HEK293 (cell line): ENCODE data around the gene TPRN.

Experiments used
- CTCF ChIA-PET: fragments of 350-600 bp; formaldehyde crosslinking; extraction: SDS; loops from one replicate; lab custom pipeline; 2021; ENCODE audit warnings: antibody characterized with exemption; lab: Yijun Ruan, JAX
- POLR2A ChIA-PET: fragments of 300-600 bp; formaldehyde crosslinking; extraction: SDS; loops from one replicate; lab custom pipeline; 2020; ENCODE audit warnings: antibody characterized with exemption, inconsistent platforms; lab: Yijun Ruan, JAX
- H3K27ac ChIP-seq: fragments of 200-500 bp; sonication (Bioruptor generic); 2 replicates; pipeline ENCODE4 v1.5.1; 2014; ENCODE audit warnings: low read depth, low read length, control low read depth, inconsistent platforms; ENCODE audit errors: extremely low read depth
- H3K36me3 ChIP-seq, 2 experiments: fragments of 200-500 bp in 1 of 2; sonication (Bioruptor generic) in 1 of 2; 1 replicate in 1 of 2; 2 replicates in 1 of 2; pipeline ENCODE4 v1.5.1; 2014 to 2017; ENCODE audit warnings: inconsistent platforms in 2 of 2, low read length in 2 of 2; ENCODE audit not compliant: control insufficient read depth in 2 of 2, insufficient read depth in 1 of 2
- H3K4me1 ChIP-seq: fragments of 200-500 bp; sonication (Bioruptor generic); 2 replicates; pipeline ENCODE4 v1.5.1; 2014; ENCODE audit warnings: mild to moderate bottlenecking, low read length, inconsistent platforms; ENCODE audit not compliant: control insufficient read depth, insufficient read depth
- H3K4me3 ChIP-seq: 2 replicates; pipeline ENCODE4 v1.5.1; 2011; ENCODE audit warnings: low read depth, mild to moderate bottlenecking, control low read depth, low read length, moderate library complexity
- H3K9me3 ChIP-seq: fragments of 200-500 bp; sonication (Bioruptor generic); 2 replicates; pipeline ENCODE4 v1.5.1; 2014; ENCODE audit warnings: low read depth, low read length, inconsistent platforms; ENCODE audit not compliant: control insufficient read depth, insufficient read depth
- EGR2 ChIP-seq: fragments of 450-650 bp; formaldehyde crosslinking; IDR thresholded peaks from 2 replicates; pipeline ENCODE4 v1.5.1; 2016; ENCODE audit warnings: low read depth, missing biosample characterization, missing genetic modification characterization
- GLIS2 ChIP-seq: fragments of 450-650 bp; formaldehyde crosslinking; IDR thresholded peaks from 2 replicates; pipeline ENCODE4 v1.5.1; 2016; ENCODE audit warnings: missing biosample characterization, missing genetic modification characterization
- IKZF3 ChIP-seq: fragments of 450-650 bp; IDR thresholded peaks from 2 replicates; pipeline ENCODE4 v1.5.0; 2018; ENCODE audit warnings: missing biosample characterization, mild to moderate bottlenecking, missing genetic modification characterization, moderate library complexity
- KLF8 ChIP-seq: fragments of 450-650 bp; formaldehyde crosslinking; IDR thresholded peaks from 2 replicates; pipeline ENCODE4 v1.5.1; 2016; ENCODE audit warnings: missing biosample characterization, missing genetic modification characterization
- MYNN ChIP-seq: fragments of 450-650 bp; formaldehyde crosslinking; IDR thresholded peaks from 2 replicates; pipeline ENCODE4 v1.5.1; 2016; ENCODE audit warnings: missing biosample characterization, missing genetic modification characterization, borderline replicate concordance
- OVOL3 ChIP-seq: fragments of 450-650 bp; formaldehyde crosslinking; IDR thresholded peaks from 2 replicates; pipeline ENCODE4 v1.5.1; 2016; ENCODE audit warnings: missing biosample characterization, missing genetic modification characterization
- PRDM1 ChIP-seq: fragments of 450-650 bp; formaldehyde crosslinking; IDR thresholded peaks from 2 replicates; pipeline ENCODE4; 2016; ENCODE audit warnings: missing biosample characterization, missing genetic modification characterization
- SP3 ChIP-seq: fragments of 450-650 bp; formaldehyde crosslinking; IDR thresholded peaks from 2 replicates; pipeline ENCODE4 v1.5.1; 2016; ENCODE audit warnings: missing biosample characterization, missing genetic modification characterization
- SP7 ChIP-seq: fragments of 450-650 bp; formaldehyde crosslinking; IDR thresholded peaks from 2 replicates; pipeline ENCODE4 v1.5.1; 2016; ENCODE audit warnings: missing biosample characterization, missing genetic modification characterization
- YY2 ChIP-seq: fragments of 450-650 bp; formaldehyde crosslinking; IDR thresholded peaks from 2 replicates; pipeline ENCODE4 v1.5.1; 2016; ENCODE audit warnings: missing biosample characterization, missing genetic modification characterization
- ZFHX2 ChIP-seq: fragments of 450-650 bp; formaldehyde crosslinking; conservative IDR thresholded peaks from 2 replicates; pipeline ENCODE4 v1.5.1; 2016; ENCODE audit warnings: missing biosample characterization, missing genetic modification characterization
- ZIC2 ChIP-seq: fragments of 450-650 bp; formaldehyde crosslinking; IDR thresholded peaks from 2 replicates; pipeline ENCODE4 v1.5.1; 2016; ENCODE audit warnings: missing biosample characterization, missing genetic modification characterization
- ZNF121 ChIP-seq: fragments of 450-650 bp; formaldehyde crosslinking; IDR thresholded peaks from 2 replicates; pipeline ENCODE4 v1.5.1; 2016; ENCODE audit warnings: missing biosample characterization, missing genetic modification characterization
- ZNF16 ChIP-seq: fragments of 450-650 bp; formaldehyde crosslinking; IDR thresholded peaks from 2 replicates; pipeline ENCODE4 v1.5.1; 2016; ENCODE audit warnings: low read depth, missing biosample characterization, missing genetic modification characterization
- ZNF184 ChIP-seq: fragments of 450-650 bp; IDR thresholded peaks from 2 replicates; pipeline ENCODE4 v1.5.1; 2018; ENCODE audit warnings: missing biosample characterization, mild to moderate bottlenecking, missing genetic modification characterization
- ZNF202 ChIP-seq: fragments of 450-650 bp; formaldehyde crosslinking; IDR thresholded peaks from 2 replicates; pipeline ENCODE4 v1.5.1; 2016; ENCODE audit warnings: missing biosample characterization, missing genetic modification characterization, borderline replicate concordance
- ZNF223 ChIP-seq: fragments of 450-650 bp; formaldehyde crosslinking; IDR thresholded peaks from 2 replicates; pipeline ENCODE4 v1.5.1; 2016; ENCODE audit warnings: missing biosample characterization, missing genetic modification characterization
- ZNF239 ChIP-seq: fragments of 450-650 bp; formaldehyde crosslinking; IDR thresholded peaks from 2 replicates; pipeline ENCODE4 v1.5.1; 2016; ENCODE audit warnings: missing biosample characterization, missing genetic modification characterization
- ZNF48 ChIP-seq: fragments of 450-650 bp; formaldehyde crosslinking; IDR thresholded peaks from 2 replicates; pipeline ENCODE4 v1.5.1; 2016; ENCODE audit warnings: missing biosample characterization, missing genetic modification characterization
- ZNF596 ChIP-seq: fragments of 450-650 bp; IDR thresholded peaks from 2 replicates; pipeline ENCODE4 v1.5.0; 2018; ENCODE audit warnings: missing biosample characterization, mild to moderate bottlenecking, missing genetic modification characterization, moderate library complexity
- ZNF623 ChIP-seq: fragments of 450-650 bp; formaldehyde crosslinking; IDR thresholded peaks from 2 replicates; pipeline ENCODE4 v1.5.1; 2016; ENCODE audit warnings: missing biosample characterization, missing genetic modification characterization

TPRN gene

DNA sequence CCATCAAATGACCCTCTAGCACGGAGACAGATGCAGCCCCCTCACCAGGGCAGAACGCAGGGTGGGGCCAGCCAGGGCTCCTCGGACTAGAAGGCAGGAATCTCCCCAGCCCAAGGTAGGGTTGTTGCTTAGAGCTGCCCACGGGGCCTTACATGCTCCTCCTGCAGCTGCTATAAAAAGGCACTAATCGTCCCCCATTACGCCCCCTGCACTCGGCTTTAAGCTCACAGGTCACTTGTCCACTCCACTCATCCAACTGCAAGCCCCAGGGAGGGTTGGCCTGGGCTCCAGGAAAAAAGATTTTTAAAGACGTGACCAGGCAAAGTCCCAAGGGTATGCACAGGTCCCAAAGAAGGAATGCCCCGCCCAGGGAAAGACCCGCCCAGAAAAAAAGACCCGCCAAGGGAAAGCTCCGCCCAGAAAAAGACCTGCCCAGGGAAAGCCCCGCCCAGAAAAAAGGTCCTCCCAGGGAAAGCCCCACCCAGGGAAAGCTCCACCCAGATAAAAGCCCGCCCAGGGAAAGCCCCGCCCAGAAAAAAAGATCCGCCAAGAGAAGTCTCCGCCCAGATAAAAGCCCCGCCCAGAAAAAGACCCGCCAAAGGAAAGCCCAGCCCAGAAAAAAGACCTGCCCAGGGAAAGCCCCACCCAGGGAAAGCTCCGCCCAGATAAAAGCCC lies 50.5 kb downstream of the TPRN start (continued):
- TF ChIP-seq IKZF3 (tag by site-specific recombination) (peak; percentile 83), GLIS2 (tag by site-specific recombination) (no peak), SP7 (tag by site-specific recombination) (no peak), SP3 (tag by site-specific recombination) (peak; percentile 94), OVOL3 (no peak), KLF8 (tag by site-specific recombination) (peak; percentile 95)

DNA sequence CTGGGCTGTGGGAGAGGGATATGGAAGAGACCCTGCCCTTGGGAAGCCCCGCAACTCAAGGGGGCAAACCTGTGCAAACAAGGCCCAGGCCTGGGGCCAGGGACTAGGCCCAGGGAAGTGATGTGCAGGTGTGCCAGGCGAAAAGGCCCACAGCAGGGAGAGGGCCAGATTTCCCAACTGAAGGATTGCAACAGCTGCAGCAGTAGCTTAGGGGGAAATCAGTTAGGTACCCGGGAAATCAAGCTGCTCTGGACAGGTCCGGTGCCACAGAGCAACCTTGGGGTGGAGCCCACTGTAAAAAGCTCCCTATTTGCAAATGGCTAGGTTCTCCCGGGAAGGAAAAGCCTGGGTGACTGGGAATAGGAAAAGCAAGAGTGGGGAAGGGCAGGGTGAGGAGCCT lies 51.2 kb downstream of the TPRN start:
- Histone ChIP-seq H3K4me1 (no peaks in the 10 kb centered on the region), H3K4me3 (no peak overlapping the region), H3K27ac (no peak overlapping the region), H3K9me3 (no peaks in the 10 kb centered on the region)
- ChIA-PET CTCF (no interaction called here), POLR2A (interaction anchor here (0.9 to 3.3 kb wide), 5 partner anchors 20 to 74 kb away, joined by 3 to 15 read pairs (median 6); partner anchors contain the start of genes ANAPC2 and SSNA1)
- TF ChIP-seq ZNF623 (tag by site-specific recombination) (no peak), IKZF3 (tag by site-specific recombination) (0 out of 2 replicates have a peak, but pooled peaks have one; percentile 10)
- TF ChIP-seq, all 188 proteins: peak for 1
- no peaks in the 10 kb centered on the region for H3K36me3 ChIP-seq

DNA sequence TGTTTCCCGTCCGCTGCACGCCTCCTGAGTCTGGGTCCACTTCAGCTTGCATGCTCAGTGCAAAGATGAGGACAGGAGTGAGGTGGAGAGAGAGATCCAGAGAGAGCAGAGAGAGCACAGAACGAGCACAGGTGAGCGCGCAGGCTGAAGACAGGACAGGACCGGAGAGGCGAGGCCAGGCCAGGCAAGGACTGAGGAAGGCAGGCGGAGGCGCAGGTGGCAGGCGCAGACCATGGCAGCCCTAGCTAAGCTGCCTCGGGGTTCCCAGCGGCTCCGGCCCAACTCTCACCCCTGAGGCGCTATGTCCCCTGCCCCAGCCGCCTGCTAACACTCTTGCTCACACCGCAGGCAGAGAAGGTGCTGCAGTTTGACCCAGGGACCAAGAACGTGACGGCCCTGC lies 51.9 kb downstream of the TPRN start:
- POLR2A ChIA-PET: interaction anchor here (0.9 to 1.0 kb wide), 2 partner anchors 19 to 23 kb away, joined by 3 to 6 read pairs; no protein-coding TSS in a partner anchor
- H3K4me3 ChIP-seq: no peak overlapping the region
- TF ChIP-seq ZNF596: peak; percentile 69; the same call in 1 of the 2 replicates
- no peak for TF ChIP-seq ZNF48 (tag by site-specific recombination)
- TF ChIP-seq, all 188 proteins: peak for 1
- Histone ChIP-seq H3K9me3 (no peaks in the 10 kb centered on the region), H3K27ac (no peak overlapping the region), H3K4me1 (no peaks in the 10 kb centered on the region), H3K36me3 (no peaks in the 10 kb centered on the region)
- CTCF ChIA-PET: no interaction called here

GRCh38 chr9:137148242-137148641 lies 52.3 kb downstream of the TPRN start:
- TF ChIP-seq IKZF3 (tag by site-specific recombination) (no peak), ZNF202 (tag by site-specific recombination) (no peak), YY2 (tag by site-specific recombination) (no peak), ZNF184 (no peak), ZFHX2 (peak; percentile 39; the same call in 1 of the 2 replicates), ZNF121 (tag by site-specific recombination) (no peak), ZNF223 (tag by site-specific recombination) (no peak), ZNF16 (tag by site-specific recombination) (no peak), MYNN (no peak), ZNF239 (no peak), PRDM1 (tag by site-specific recombination) (no peak), ZIC2 (tag by site-specific recombination) (peak; percentile 30; the same call in 1 of the 2 replicates), EGR2 (tag by site-specific recombination) (0 out of 2 replicates have a peak, but pooled peaks have one; percentile 21)
- TF ChIP-seq, all 188 proteins: peak for 3
- no peak overlapping the region for H3K4me3 ChIP-seq
- H3K27ac ChIP-seq: no peak overlapping the region
- no peaks in the 10 kb centered on the region for H3K36me3 ChIP-seq
- ChIA-PET POLR2A (interaction anchor here (1.0 kb wide), 1 partner anchor 19 kb away, joined by 3 read pairs; no protein-coding TSS in a partner anchor), CTCF (no interaction called here)
- H3K9me3 ChIP-seq: no peaks in the 10 kb centered on the region
- H3K4me1 ChIP-seq: no peaks in the 10 kb centered on the region
